HepG2 (cell line): ENCODE measurements around the gene MGMT. TPM values are rescaled to one million over a fixed set of nuclear protein-coding genes. Genes with fewer than 3 reads are reported as not detected.

Experiments used
- ATAC-seq: fragments of 200-7000 bp; cut with Tn5 transposase; 3 replicates; pipeline ENCODE4 v1.9.1; 2020; ENCODE audit warnings: mild to moderate bottlenecking, moderate library complexity
- BruUV-seq: library from RNA; stranded (reverse); fragments of 400-500 nt; replicated peaks from 2 replicates; lab custom pipeline; 2021; lab: Mats Ljungman, UMichigan
- CTCF ChIA-PET: fragments of 300-600 bp; formaldehyde crosslinking; extraction: SDS; loops from one replicate; lab custom pipeline; 2021; ENCODE audit warnings: low total read pairs, inconsistent platforms, low intra/inter-chr PET ratio; lab: Yijun Ruan, JAX
- POLR2A ChIA-PET: fragments of 350-600 bp; sonication (Branson Sonifier 250); formaldehyde crosslinking; loops from one replicate; lab custom pipeline; 2020; ENCODE audit warnings: antibody characterized with exemption, inconsistent platforms; lab: Yijun Ruan, JAX
- DNase-seq: peaks from one replicate; pipeline ENCODE4 v3.0.0-alpha.2; 2015; ENCODE audit warnings: low spot score
- FAIRE-seq: peaks from 3 replicates; lab custom pipeline; 2011; peaks lifted over from hg19 to GRCh38; lab: Jason Lieb, UNC
- H2AFZ ChIP-seq: one replicate; pipeline ENCODE4 v1.6.1; 2011; ENCODE audit warnings: low read length, inconsistent platforms
- H3K27ac ChIP-seq: fragments of 300-600 bp; 3 replicates; pipeline ENCODE4 v1.8.0; 2011; ENCODE audit warnings: mixed run types, mild to moderate bottlenecking, mixed read lengths, low read length, inconsistent platforms; ENCODE audit not compliant: insufficient read depth; ENCODE audit errors: extremely low read length
- H3K27me3 ChIP-seq, 2 experiments: fragments of 200-600 bp in 1 of 2; 2 replicates in 1 of 2; 3 replicates in 1 of 2; pipeline versions ENCODE4 v1.6.0 to v1.8.0; 2011; ENCODE audit warnings: low read length in 2 of 2, mild to moderate bottlenecking in 2 of 2, moderate library complexity in 2 of 2, inconsistent platforms in 1 of 2; ENCODE audit not compliant: insufficient read depth in 2 of 2, control insufficient read depth in 1 of 2
- H3K36me3 ChIP-seq, 2 experiments: fragments of 200-600 bp in 1 of 2; replicated peaks in 1 of 2; 2 replicates in 1 of 2; 3 replicates in 1 of 2; pipeline versions ENCODE4 v1.5.1 to v1.8.0; 2011; ENCODE audit warnings: low read length in 2 of 2, inconsistent platforms in 1 of 2; ENCODE audit not compliant: insufficient read depth in 2 of 2, control insufficient read depth in 1 of 2
- H3K4me1 ChIP-seq: 2 replicates; pipeline ENCODE4 v1.5.1; 2012; ENCODE audit warnings: low read length, inconsistent platforms; ENCODE audit not compliant: insufficient read depth
- H3K4me2 ChIP-seq: 2 replicates; pipeline ENCODE4 v1.6.0; 2011; ENCODE audit warnings: low read depth, low read length, inconsistent platforms
- H3K4me3 ChIP-seq, 3 experiments: fragments of 200-600 bp in 1 of 3; sonication (generic), shearing (Covaris generic) in 1 of 3; replicated peaks in 1 of 3; 2 replicates each; pipeline ENCODE4 v1.5.1; 2011 to 2016; ENCODE audit warnings: low read length in 3 of 3, inconsistent platforms in 2 of 3, low read depth in 2 of 3, mild to moderate bottlenecking in 2 of 3, control low read depth in 1 of 3, mixed read lengths in 1 of 3; ENCODE audit not compliant: insufficient read depth in 1 of 3
- H3K79me2 ChIP-seq: one replicate; pipeline ENCODE4 v1.6.1; 2011; ENCODE audit warnings: low read length, inconsistent platforms; ENCODE audit not compliant: insufficient read depth
- H3K9ac ChIP-seq: 2 replicates; pipeline ENCODE4 v1.6.0; 2011; ENCODE audit warnings: mild to moderate bottlenecking, low read depth, low read length, inconsistent platforms; ENCODE audit not compliant: insufficient read depth
- H3K9me3 ChIP-seq: 2 replicates; pipeline ENCODE4 v1.5.1; 2012; ENCODE audit warnings: mild to moderate bottlenecking, low read length
- H4K20me1 ChIP-seq: 2 replicates; pipeline ENCODE4 v1.6.0; 2011; ENCODE audit warnings: inconsistent platforms, mild to moderate bottlenecking, low read length, moderate library complexity; ENCODE audit not compliant: insufficient read depth
- SIX4 ChIP-seq: sonication (generic); formaldehyde crosslinking; IDR thresholded peaks from 2 replicates; pipeline ENCODE4 v1.4.0; 2020; ENCODE audit warnings: missing genetic modification reagents
- SRY ChIP-seq: sonication (generic); formaldehyde crosslinking; IDR thresholded peaks from 2 replicates; pipeline ENCODE4 v1.8.0; 2022; ENCODE audit warnings: mild to moderate bottlenecking, missing genetic modification reagents
- ZNF121 ChIP-seq: sonication (generic); formaldehyde crosslinking; IDR thresholded peaks from 2 replicates; pipeline ENCODE4 v1.5.0; 2020; ENCODE audit warnings: mild to moderate bottlenecking, missing genetic modification reagents
- ZNF260 ChIP-seq: sonication (generic); formaldehyde crosslinking; IDR thresholded peaks from 2 replicates; pipeline ENCODE4 v1.4.0; 2020; ENCODE audit warnings: missing genetic modification reagents, low read depth, mild to moderate bottlenecking, borderline replicate concordance
- ZNF451 ChIP-seq: sonication (generic); formaldehyde crosslinking; IDR thresholded peaks from 2 replicates; pipeline ENCODE4 v1.5.0; 2020; ENCODE audit warnings: mild to moderate bottlenecking, missing genetic modification reagents
- WGBS: methylation state at CpG from one replicate; pipeline ENCODE4 v1.1.6; 2017; ENCODE audit warnings: low lambda C conversion rate; 5-methylcytosine and 5-hydroxymethylcytosine counted together
- in situ Hi-C: cut with HindIII; loops from 2 replicates; pipeline ENCODE4 v1.10.0; 2017; ENCODE audit warnings: low pct_unique_long_range_greater_than_20kb; ENCODE audit not compliant: extremely low pct_ligation_motif_present
- intact Hi-C: fragments of 100-400 bp; cut with micrococcal nuclease; formaldehyde crosslinking; loops from one replicate; pipeline ENCODE4 v1.10.0; 2022; ENCODE audit not compliant: unreplicated experiment
- polyA plus RNA-seq, 8 experiments: library from polyadenylated mRNA; depleted of rRNA in 3 of 8; stranded (reverse) in 7 of 8; unstranded in 1 of 8; fragments of >200 nt; fragmentation: Illumina TruSeq in 4 of 8; extraction: Trizol in 4 of 8; gene quantifications; 2 replicates each; pipeline versions ENCODE4 v1.2.1 to v1.2.3, GENCODE V29; 2011 to 2016; ENCODE audit warnings: low read depth in 4 of 8, missing spikeins in 1 of 8, mixed read lengths in 1 of 8; ENCODE audit not compliant: insufficient read depth in 1 of 8
- total RNA-seq, 5 experiments: library from RNA; depleted of rRNA; stranded (reverse); fragments of >200 nt; fragmentation: Illumina TruSeq; extraction: Trizol; gene quantifications; 2 replicates each; pipeline ENCODE4 v1.2.3, GENCODE V29; 2016; ENCODE audit warnings: low read depth in 1 of 5
- TF ChIP-seq, protein P1 (sequence below): sonication (generic); formaldehyde crosslinking; IDR thresholded peaks from 2 replicates; pipeline ENCODE4 v1.8.1; 2022; ENCODE audit warnings: low read depth, mild to moderate bottlenecking, missing genetic modification reagents
- TF ChIP-seq, protein P2 (sequence below): sonication (generic); formaldehyde crosslinking; IDR thresholded peaks from 2 replicates; pipeline ENCODE4 v1.8.0; 2022; ENCODE audit warnings: mild to moderate bottlenecking, missing genetic modification reagents

MGMT gene
- total and polyA plus RNA-seq, 2 of the 13 experiments (the other 11 are each of a cell fraction or from before 2014, with no cell fraction given): 12.0 to 19.5 TPM

DNA sequence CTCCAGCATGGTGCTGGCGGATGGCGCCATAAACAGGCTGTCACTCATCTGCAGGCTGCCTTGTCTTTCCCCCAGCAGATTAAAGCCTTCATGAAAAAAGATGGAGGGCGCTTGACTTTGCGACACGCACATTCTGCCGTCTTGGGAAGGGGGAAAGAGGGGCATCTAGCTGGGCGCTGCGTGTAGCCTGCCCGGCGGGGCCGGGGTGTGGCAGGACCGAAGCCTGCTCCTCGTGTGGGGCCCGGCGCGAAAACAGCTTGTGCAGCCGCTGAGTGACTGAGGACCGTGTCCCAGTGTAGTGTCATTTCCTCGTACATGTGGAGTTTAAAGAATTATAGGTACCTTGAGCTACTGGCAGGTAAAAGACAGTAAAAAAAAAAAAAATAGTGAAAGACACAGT is 97.9 kb downstream of the MGMT start:
- ATAC-seq: no peak

More for the DNA sequence above, 97.9 kb downstream of the MGMT start:
- in situ Hi-C loops: no loop called here
- H3K27me3 ChIP-seq: no peaks in the 10 kb centered on the region
- no peak for TF ChIP-seq SRY (CRISPR knock-in tag)
- no peak for TF ChIP-seq ZNF451 (CRISPR knock-in tag)
- TF ChIP-seq SIX4: no peak
- TF ChIP-seq, protein P1, sequence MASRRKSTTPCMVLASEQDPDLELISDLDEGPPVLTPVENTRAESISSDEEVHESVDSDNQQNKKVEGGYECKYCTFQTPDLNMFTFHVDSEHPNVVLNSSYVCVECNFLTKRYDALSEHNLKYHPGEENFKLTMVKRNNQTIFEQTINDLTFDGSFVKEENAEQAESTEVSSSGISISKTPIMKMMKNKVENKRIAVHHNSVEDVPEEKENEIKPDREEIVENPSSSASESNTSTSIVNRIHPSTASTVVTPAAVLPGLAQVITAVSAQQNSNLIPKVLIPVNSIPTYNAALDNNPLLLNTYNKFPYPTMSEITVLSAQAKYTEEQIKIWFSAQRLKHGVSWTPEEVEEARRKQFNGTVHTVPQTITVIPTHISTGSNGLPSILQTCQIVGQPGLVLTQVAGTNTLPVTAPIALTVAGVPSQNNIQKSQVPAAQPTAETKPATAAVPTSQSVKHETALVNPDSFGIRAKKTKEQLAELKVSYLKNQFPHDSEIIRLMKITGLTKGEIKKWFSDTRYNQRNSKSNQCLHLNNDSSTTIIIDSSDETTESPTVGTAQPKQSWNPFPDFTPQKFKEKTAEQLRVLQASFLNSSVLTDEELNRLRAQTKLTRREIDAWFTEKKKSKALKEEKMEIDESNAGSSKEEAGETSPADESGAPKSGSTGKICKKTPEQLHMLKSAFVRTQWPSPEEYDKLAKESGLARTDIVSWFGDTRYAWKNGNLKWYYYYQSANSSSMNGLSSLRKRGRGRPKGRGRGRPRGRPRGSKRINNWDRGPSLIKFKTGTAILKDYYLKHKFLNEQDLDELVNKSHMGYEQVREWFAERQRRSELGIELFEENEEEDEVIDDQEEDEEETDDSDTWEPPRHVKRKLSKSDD (CRISPR knock-in tag): no peak
- TF ChIP-seq ZNF260: no peak
- TF ChIP-seq, protein P2, sequence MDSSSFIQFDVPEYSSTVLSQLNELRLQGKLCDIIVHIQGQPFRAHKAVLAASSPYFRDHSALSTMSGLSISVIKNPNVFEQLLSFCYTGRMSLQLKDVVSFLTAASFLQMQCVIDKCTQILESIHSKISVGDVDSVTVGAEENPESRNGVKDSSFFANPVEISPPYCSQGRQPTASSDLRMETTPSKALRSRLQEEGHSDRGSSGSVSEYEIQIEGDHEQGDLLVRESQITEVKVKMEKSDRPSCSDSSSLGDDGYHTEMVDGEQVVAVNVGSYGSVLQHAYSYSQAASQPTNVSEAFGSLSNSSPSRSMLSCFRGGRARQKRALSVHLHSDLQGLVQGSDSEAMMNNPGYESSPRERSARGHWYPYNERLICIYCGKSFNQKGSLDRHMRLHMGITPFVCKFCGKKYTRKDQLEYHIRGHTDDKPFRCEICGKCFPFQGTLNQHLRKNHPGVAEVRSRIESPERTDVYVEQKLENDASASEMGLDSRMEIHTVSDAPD: no peak
- no peak for TF ChIP-seq ZNF121 (CRISPR knock-in tag)
- TF ChIP-seq, all 625 proteins: peak for 0
- H2AFZ ChIP-seq: no peak overlapping the region
- 0 out of 2 replicates have a peak, but pooled peaks cover 10% of the 10 kb centered on the region for H3K4me1 ChIP-seq
- H4K20me1 ChIP-seq: no peaks in the 10 kb centered on the region
- WGBS: 89% methylated on average over 19 of the region's 19 CpGs
- no peak overlapping the region for H3K27ac ChIP-seq
- DNase-seq: no peak
- no TSS peak for BruUV-seq
- no peak for FAIRE-seq
- H3K9ac ChIP-seq: no peak overlapping the region
- ChIA-PET CTCF (no interaction called here), POLR2A (no interaction called here)
- H3K36me3 ChIP-seq: no peaks in the 10 kb centered on the region; a peak in 2 of 5 replicates
- H3K9me3 ChIP-seq: peaks cover 20% of the 10 kb centered on the region; the same call in 1 of the 2 replicates
- H3K79me2 ChIP-seq: no peaks in the 10 kb centered on the region
- intact Hi-C loops: no loop called here
- H3K4me2 ChIP-seq: no peak overlapping the region
- H3K4me3 ChIP-seq: no peak overlapping the region
